T-helper 2 cell treated with Interferon-gamma antibody and Interleukin-4, amounts not matched to agents 100 ng/mL and 5 ng/mL, for 36 hours (primary cell): ENCODE data around the gene ASB17. TPM values are rescaled to one million over a fixed set of nuclear protein-coding genes. Genes with fewer than 3 reads are reported as not detected.
"Not testable (repeated sequence)": the region's sequence is repeated elsewhere in the genome, so short reads cannot be mapped to it uniquely, and the experiment has no call there.

Experiments
- intact Hi-C: fragments of 100-400 bp; cut with micrococcal nuclease; formaldehyde crosslinking; loops from one replicate; pipeline ENCODE4 v1.15.1; 2023
- total RNA-seq: library from RNA; stranded (reverse); gene quantifications from 2 replicates; pipeline ENCODE4 v1.2.3, GENCODE V29; 2022

ASB17 gene
- total RNA-seq = not detected in 2 replicates

GRCh38 chr1:75932304-75932703, at the start of gene ASB17:
TSS of gene ASB17 (minus strand) at chr1:75932404. CDS start at chr1:75932291, 113 bp downstream.
- intact Hi-C loops = no loop called here

- intact Hi-C loops = no loop called here
Observed at GRCh38 chr1:75980972-75981897, 49.0 kb upstream of the ASB17 start.

GRCh38 chr1:75970631-75971030, 38.4 kb upstream of the ASB17 start:
- intact Hi-C loops = no loop called here

GRCh38 chr1:75969550-75969949, 37.3 kb upstream of the ASB17 start:
- intact Hi-C loops = no loop called here

GRCh38 chr1:75967719-75968118, 35.5 kb upstream of the ASB17 start:
- intact Hi-C loops = no loop called here

- intact Hi-C loops = no loop called here
Observed at GRCh38 chr1:75964760-75965408, 32.7 kb upstream of the ASB17 start.

- intact Hi-C loops = not testable (repeated sequence)
Observed at GRCh38 chr1:75964110-75964759, 32.0 kb upstream of the ASB17 start.

- intact Hi-C loops = no loop called here
Observed at GRCh38 chr1:75954586-75954985, 22.4 kb upstream of the ASB17 start.

- intact Hi-C loops = no loop called here
Observed at GRCh38 chr1:75953461-75953860, 21.3 kb upstream of the ASB17 start.

- intact Hi-C loops = no loop called here
Observed at GRCh38 chr1:75952016-75952415, 19.8 kb upstream of the ASB17 start.

GRCh38 chr1:75950176-75950575, 18.0 kb upstream of the ASB17 start:
- intact Hi-C loops = no loop called here

GRCh38 chr1:75943037-75943436, 10.8 kb upstream of the ASB17 start:
- intact Hi-C loops = not testable (repeated sequence)

GRCh38 chr1:75937034-75937433, 4.8 kb upstream of the ASB17 start:
- intact Hi-C loops = no loop called here

GRCh38 chr1:75922698-75923097, 9.5 kb downstream of the ASB17 start:
- intact Hi-C loops = no loop called here

- intact Hi-C loops = no loop called here
Observed at GRCh38 chr1:75916834-75917233, 15.4 kb downstream of the ASB17 start.

GRCh38 chr1:75908717-75909152, 23.5 kb downstream of the ASB17 start:
- intact Hi-C loops = no loop called here

- intact Hi-C loops = no loop called here
Observed at GRCh38 chr1:75901371-75901770, 30.8 kb downstream of the ASB17 start.

- intact Hi-C loops = no loop called here
Observed at GRCh38 chr1:75884437-75884836, 47.8 kb downstream of the ASB17 start.

GRCh38 chr1:75879985-75880384, 52.2 kb downstream of the ASB17 start:
- intact Hi-C loops = no loop called here

- intact Hi-C loops = no loop called here
Observed at GRCh38 chr1:75870951-75871350, 61.3 kb downstream of the ASB17 start.
